HCT116 (cell line): ENCODE measurements around the gene PIK3R4. TPM values are rescaled to one million over a fixed set of nuclear protein-coding genes. Genes with fewer than 3 reads are reported as not detected.

Source experiments
- ATAC-seq: fragments of 200-7000 bp; cut with Tn5 transposase; 2 replicates; pipeline ENCODE4 v1.9.1; 2020; ENCODE audit warnings: mild to moderate bottlenecking, moderate library complexity
- BruUV-seq: library from RNA; stranded (reverse); fragments of 400-500 nt; replicated peaks from 2 replicates; lab custom pipeline; 2021; lab: Mats Ljungman, UMichigan
- CTCF ChIA-PET: fragments of 300-600 bp; sonication (Branson Sonifier 250); formaldehyde crosslinking; loops from one replicate; lab custom pipeline; 2021; ENCODE audit warnings: antibody characterized with exemption; lab: Charles Lee
- POLR2A ChIA-PET: fragments of 300-600, 350-600 bp; sonication (Branson Sonifier 250); formaldehyde crosslinking; loops from one replicate; lab custom pipeline; 2021; ENCODE audit warnings: antibody characterized with exemption; lab: Charles Lee
- RAD21 ChIA-PET, 2 experiments: fragments of 300-600 bp; sonication (Branson Sonifier 250); formaldehyde crosslinking; loops; one replicate each; lab custom pipeline; 2023; ENCODE audit warnings: low total read pairs in 2 of 2; ENCODE audit not compliant: uncharacterized antibody in 2 of 2, unreplicated experiment in 2 of 2, low non-redundant PET in 1 of 2; lab: Charles Lee
- DNase-seq: peaks from one replicate; pipeline ENCODE4 v3.0.0-alpha.2; 2010; ENCODE audit warnings: low read depth, low spot score
- H2AFZ ChIP-seq: fragments of 200-600 bp; shearing (Covaris generic), sonication (generic); 2 replicates; pipeline ENCODE4 v1.6.1; 2017; ENCODE audit warnings: low read depth, mixed run types, mixed read lengths, antibody characterized with exemption, low read length; ENCODE audit not compliant: poor library complexity, severe bottlenecking
- H3K27ac ChIP-seq: 2 replicates; pipeline ENCODE4 v1.5.1; 2012; ENCODE audit warnings: low read depth, low read length
- H3K27me3 ChIP-seq: fragments of 200-600 bp; sonication (generic); 2 replicates; pipeline ENCODE4 v1.6.1; 2016; ENCODE audit warnings: mixed run types, low read length, mixed read lengths; ENCODE audit not compliant: insufficient read depth
- H3K36me3 ChIP-seq, 2 experiments: fragments of 200-500 bp in 1 of 2; fragments of 200-600 bp in 1 of 2; sonication (Bioruptor generic) in 1 of 2; sonication (generic) in 1 of 2; 2 replicates each; pipeline versions ENCODE4 v1.5.1 to v1.6.1; 2014 to 2016; ENCODE audit warnings: low read length in 2 of 2, inconsistent platforms in 1 of 2, mixed read lengths in 1 of 2, mixed run types in 1 of 2; ENCODE audit not compliant: insufficient read depth in 2 of 2, control insufficient read depth in 1 of 2
- H3K4me1 ChIP-seq, 2 experiments: fragments of 200-600 bp in 1 of 2; sonication (generic) in 1 of 2; 2 replicates each; pipeline versions ENCODE4 v1.5.1 to v1.6.1; 2012 to 2017; ENCODE audit warnings: low read length in 2 of 2, inconsistent platforms in 1 of 2, mild to moderate bottlenecking in 1 of 2, mixed read lengths in 1 of 2, mixed run types in 1 of 2, moderate library complexity in 1 of 2; ENCODE audit not compliant: insufficient read depth in 2 of 2, control insufficient read depth in 1 of 2
- H3K4me2 ChIP-seq: fragments of 200-600 bp; sonication (generic); 2 replicates; pipeline ENCODE4 v1.6.1; 2017; ENCODE audit warnings: mixed run types, low read length, mixed read lengths
- H3K4me3 ChIP-seq, 2 experiments: fragments of 200-600 bp in 1 of 2; sonication (generic) in 1 of 2; replicated peaks in 1 of 2; 2 replicates each; pipeline ENCODE4 v1.5.1; 2011 to 2016; ENCODE audit warnings: low read length in 2 of 2, control low read depth in 1 of 2, low read depth in 1 of 2, mild to moderate bottlenecking in 1 of 2, mixed read lengths in 1 of 2, mixed run types in 1 of 2
- H3K79me2 ChIP-seq: fragments of 200-600 bp; sonication (generic); 2 replicates; pipeline ENCODE4 v1.6.1; 2017; ENCODE audit warnings: mild to moderate bottlenecking, mixed run types, low read length, moderate library complexity, mixed read lengths; ENCODE audit not compliant: insufficient read depth
- H3K9ac ChIP-seq: fragments of 200-600 bp; sonication (generic); 2 replicates; pipeline ENCODE4 v1.6.1; 2016; ENCODE audit warnings: low read length, mixed read lengths
- H3K9me2 ChIP-seq: fragments of 200-600 bp; sonication (generic), shearing (Covaris generic); 2 replicates; pipeline ENCODE4 v1.6.1; 2017; ENCODE audit warnings: mixed run types, mild to moderate bottlenecking, moderate library complexity; ENCODE audit not compliant: insufficient read depth
- H3K9me3 ChIP-seq, 2 experiments: fragments of 200-500 bp in 1 of 2; fragments of 200-600 bp in 1 of 2; sonication (Bioruptor generic) in 1 of 2; sonication (generic) in 1 of 2; 2 replicates each; pipeline ENCODE4 v1.6.1; 2014 to 2017; ENCODE audit warnings: low read length in 2 of 2, mixed read lengths in 2 of 2, inconsistent platforms in 1 of 2, low read depth in 1 of 2, mild to moderate bottlenecking in 1 of 2, mixed run types in 1 of 2, moderate library complexity in 1 of 2; ENCODE audit not compliant: control insufficient read depth in 1 of 2, insufficient read depth in 1 of 2
- H4K20me1 ChIP-seq: fragments of 200-600 bp; sonication (generic), shearing (Covaris generic); 2 replicates; pipeline ENCODE4 v1.6.1; 2017; ENCODE audit warnings: mixed run types, mild to moderate bottlenecking, moderate library complexity; ENCODE audit not compliant: insufficient read depth
- CBX3 ChIP-seq: IDR thresholded peaks from 2 replicates; pipeline ENCODE4 v1.6.1; 2012; ENCODE audit warnings: low read depth
- EGR1 ChIP-seq: IDR thresholded peaks from 2 replicates; pipeline ENCODE4 v1.6.1; 2012; ENCODE audit warnings: low read depth
- ELF1 ChIP-seq: IDR thresholded peaks from 2 replicates; pipeline ENCODE4 v1.6.1; 2012; ENCODE audit warnings: low read depth, borderline replicate concordance
- EZH2 ChIP-seq: fragments of 200-600 bp; sonication (generic); IDR thresholded peaks from 2 replicates; pipeline ENCODE4 v1.6.1; 2017; ENCODE audit warnings: antibody characterized with exemption, mixed run types
- FOSL1 ChIP-seq: IDR thresholded peaks from 2 replicates; pipeline ENCODE4 v1.6.1; 2012; ENCODE audit warnings: low read depth
- JUND ChIP-seq: IDR thresholded peaks from 2 replicates; pipeline ENCODE4 v1.6.1; 2012
- POLR2A ChIP-seq: IDR thresholded peaks from 2 replicates; pipeline ENCODE4 v1.7.0; 2011; ENCODE audit warnings: borderline replicate concordance; ENCODE audit not compliant: insufficient read depth, insufficient read length; ENCODE audit errors: extremely low read depth
- POLR2AphosphoS5 ChIP-seq: IDR thresholded peaks from 2 replicates; pipeline ENCODE4 v1.6.1; 2011; ENCODE audit warnings: mild to moderate bottlenecking, low read depth, low read length, moderate library complexity
- RAD21 ChIP-seq: IDR thresholded peaks from 2 replicates; pipeline ENCODE4 v1.6.1; 2012; ENCODE audit warnings: low read depth, mild to moderate bottlenecking
- SP1 ChIP-seq: IDR thresholded peaks from 2 replicates; pipeline ENCODE4 v1.6.1; 2012; ENCODE audit warnings: low read depth
- SRF ChIP-seq: IDR thresholded peaks from 2 replicates; pipeline ENCODE4 v1.6.1; 2012; ENCODE audit warnings: low read depth
- TCF7L2 ChIP-seq: IDR thresholded peaks from 2 replicates; pipeline ENCODE4 v1.7.0; 2011; ENCODE audit warnings: borderline replicate concordance, inconsistent platforms; ENCODE audit not compliant: insufficient read depth, insufficient read length; ENCODE audit errors: extremely low read depth
- YY1 ChIP-seq: IDR thresholded peaks from 2 replicates; pipeline ENCODE4 v1.6.1; 2011; ENCODE audit warnings: low read length, low read depth, moderate library complexity, mild to moderate bottlenecking; ENCODE audit not compliant: insufficient replicate concordance; ENCODE audit errors: extremely low read depth
- ZFX ChIP-seq: fragments of 450-650 bp; IDR thresholded peaks from 2 replicates; pipeline ENCODE4 v1.6.1; 2017
- intact Hi-C: fragments of 100-400 bp; cut with micrococcal nuclease; formaldehyde crosslinking; loops from 2 replicates; pipeline ENCODE4 v1.10.0; 2022
- total RNA-seq: library from RNA; stranded (reverse); gene quantifications from one replicate; pipeline ENCODE4 v1.2.1, GENCODE V29; 2021; ENCODE audit not compliant: unreplicated experiment
- TF ChIP-seq, protein P1 (sequence below): IDR thresholded peaks from 2 replicates; pipeline ENCODE4 v1.6.1; 2012
- TF ChIP-seq, protein P2 (sequence below), 3 experiments: fragments of 200-600 bp in 1 of 3; sonication (generic) in 1 of 3; IDR thresholded peaks in 2 of 3; conservative IDR thresholded peaks in 1 of 3; 2 replicates each; pipeline ENCODE4 v1.5.1; 2012 to 2017; ENCODE audit warnings: low read depth in 2 of 3, low read length in 2 of 3, antibody characterized with exemption in 1 of 3, borderline replicate concordance in 1 of 3, control low read depth in 1 of 3, mild to moderate bottlenecking in 1 of 3, mixed read lengths in 1 of 3, mixed run types in 1 of 3, moderate library complexity in 1 of 3; ENCODE audit not compliant: insufficient read depth in 1 of 3
- TF ChIP-seq, protein P3 (sequence below): IDR thresholded peaks from 2 replicates; pipeline ENCODE4 v1.6.1; 2012
- TF ChIP-seq, protein P4 (sequence below): IDR thresholded peaks from 2 replicates; pipeline ENCODE4 v1.6.1; 2011; ENCODE audit warnings: mild to moderate bottlenecking, low read length, moderate library complexity; ENCODE audit not compliant: insufficient replicate concordance; ENCODE audit errors: extremely low read depth

The PIK3R4 gene
- total RNA-seq, 1 experiment from 2014 or later, result 23.5 TPM

DNA sequence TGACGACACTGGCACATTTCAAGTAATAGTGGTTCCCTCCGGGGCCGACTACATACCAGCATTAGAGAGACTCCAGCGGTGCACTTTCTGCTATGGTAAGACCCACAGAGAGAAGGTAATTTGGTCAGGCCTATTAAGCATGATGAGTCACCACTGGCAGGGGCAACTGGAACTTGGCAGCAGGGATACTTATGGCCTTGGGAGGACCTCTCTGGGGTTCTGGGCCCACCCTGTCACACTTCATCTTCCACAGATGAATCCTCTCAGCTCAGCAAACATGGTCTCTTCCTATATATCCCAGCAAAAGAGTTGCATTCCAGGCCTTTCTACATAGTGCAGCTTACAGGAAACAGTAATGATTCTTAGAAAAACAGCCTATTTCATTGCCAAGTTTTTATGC lies 88.0 kb downstream of the PIK3R4 start:
- ATAC-seq, result no peak
- Histone ChIP-seq H3K9ac (no peak overlapping the region), H3K27ac (no peak overlapping the region), H3K4me1 (no peaks in the 10 kb centered on the region; a peak in 1 of 4 replicates)
- CTCF ChIA-PET, result no interaction called here
- intact Hi-C loops, result no loop called here
- TF ChIP-seq SRF, result no peak
- TF ChIP-seq, protein P1, sequence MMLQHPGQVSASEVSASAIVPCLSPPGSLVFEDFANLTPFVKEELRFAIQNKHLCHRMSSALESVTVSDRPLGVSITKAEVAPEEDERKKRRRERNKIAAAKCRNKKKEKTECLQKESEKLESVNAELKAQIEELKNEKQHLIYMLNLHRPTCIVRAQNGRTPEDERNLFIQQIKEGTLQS, result no peak
- TF ChIP-seq RAD21, result no peak
- no peak for TF ChIP-seq POLR2A
- no peak for TF ChIP-seq ZFX
- TF ChIP-seq EZH2, result no peak
- no peak for TF ChIP-seq ELF1
- no peak for TF ChIP-seq SP1
- TF ChIP-seq YY1, result no peak
- TF ChIP-seq, protein P2, sequence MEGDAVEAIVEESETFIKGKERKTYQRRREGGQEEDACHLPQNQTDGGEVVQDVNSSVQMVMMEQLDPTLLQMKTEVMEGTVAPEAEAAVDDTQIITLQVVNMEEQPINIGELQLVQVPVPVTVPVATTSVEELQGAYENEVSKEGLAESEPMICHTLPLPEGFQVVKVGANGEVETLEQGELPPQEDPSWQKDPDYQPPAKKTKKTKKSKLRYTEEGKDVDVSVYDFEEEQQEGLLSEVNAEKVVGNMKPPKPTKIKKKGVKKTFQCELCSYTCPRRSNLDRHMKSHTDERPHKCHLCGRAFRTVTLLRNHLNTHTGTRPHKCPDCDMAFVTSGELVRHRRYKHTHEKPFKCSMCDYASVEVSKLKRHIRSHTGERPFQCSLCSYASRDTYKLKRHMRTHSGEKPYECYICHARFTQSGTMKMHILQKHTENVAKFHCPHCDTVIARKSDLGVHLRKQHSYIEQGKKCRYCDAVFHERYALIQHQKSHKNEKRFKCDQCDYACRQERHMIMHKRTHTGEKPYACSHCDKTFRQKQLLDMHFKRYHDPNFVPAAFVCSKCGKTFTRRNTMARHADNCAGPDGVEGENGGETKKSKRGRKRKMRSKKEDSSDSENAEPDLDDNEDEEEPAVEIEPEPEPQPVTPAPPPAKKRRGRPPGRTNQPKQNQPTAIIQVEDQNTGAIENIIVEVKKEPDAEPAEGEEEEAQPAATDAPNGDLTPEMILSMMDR (IDR thresholded peaks at IDR 0.05 in 2 of 3, conservative IDR thresholded peaks at IDR 0.05 in 1 of 3; ENCODE audit: borderline replicate concordance in 1 of 3, insufficient read depth in 1 of 3, low read depth in 2 of 3, low read length in 2 of 3), result no peak
- no peak for TF ChIP-seq TCF7L2
- no peak for TF ChIP-seq JUND
- TF ChIP-seq, protein P3, sequence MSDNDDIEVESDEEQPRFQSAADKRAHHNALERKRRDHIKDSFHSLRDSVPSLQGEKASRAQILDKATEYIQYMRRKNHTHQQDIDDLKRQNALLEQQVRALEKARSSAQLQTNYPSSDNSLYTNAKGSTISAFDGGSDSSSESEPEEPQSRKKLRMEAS, result no peak
- no peak for TF ChIP-seq POLR2AphosphoS5
- no peak for TF ChIP-seq CBX3
- TF ChIP-seq EGR1, result no peak
- TF ChIP-seq, protein P4, sequence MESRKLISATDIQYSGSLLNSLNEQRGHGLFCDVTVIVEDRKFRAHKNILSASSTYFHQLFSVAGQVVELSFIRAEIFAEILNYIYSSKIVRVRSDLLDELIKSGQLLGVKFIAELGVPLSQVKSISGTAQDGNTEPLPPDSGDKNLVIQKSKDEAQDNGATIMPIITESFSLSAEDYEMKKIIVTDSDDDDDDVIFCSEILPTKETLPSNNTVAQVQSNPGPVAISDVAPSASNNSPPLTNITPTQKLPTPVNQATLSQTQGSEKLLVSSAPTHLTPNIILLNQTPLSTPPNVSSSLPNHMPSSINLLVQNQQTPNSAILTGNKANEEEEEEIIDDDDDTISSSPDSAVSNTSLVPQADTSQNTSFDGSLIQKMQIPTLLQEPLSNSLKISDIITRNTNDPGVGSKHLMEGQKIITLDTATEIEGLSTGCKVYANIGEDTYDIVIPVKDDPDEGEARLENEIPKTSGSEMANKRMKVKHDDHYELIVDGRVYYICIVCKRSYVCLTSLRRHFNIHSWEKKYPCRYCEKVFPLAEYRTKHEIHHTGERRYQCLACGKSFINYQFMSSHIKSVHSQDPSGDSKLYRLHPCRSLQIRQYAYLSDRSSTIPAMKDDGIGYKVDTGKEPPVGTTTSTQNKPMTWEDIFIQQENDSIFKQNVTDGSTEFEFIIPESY, result no peak
- TF ChIP-seq FOSL1, result no peak
- TF ChIP-seq, all 23 proteins: peak for 0
- no TSS peak for BruUV-seq
- DNase-seq, result no peak
- no peaks in the 10 kb centered on the region for H3K27me3 ChIP-seq
- H3K36me3 ChIP-seq, result no peaks in the 10 kb centered on the region
- no peaks in the 10 kb centered on the region for H4K20me1 ChIP-seq
- H3K9me2 ChIP-seq, result no peaks in the 10 kb centered on the region
- H3K79me2 ChIP-seq, result no peaks in the 10 kb centered on the region
- H3K4me2 ChIP-seq, result no peak overlapping the region
- RAD21 ChIA-PET, result no interaction called here
- POLR2A ChIA-PET, result no interaction called here
- H2AFZ ChIP-seq, result no peak overlapping the region
- no peak overlapping the region for H3K4me3 ChIP-seq
- H3K9me3 ChIP-seq, result no peaks in the 10 kb centered on the region
